GM12891 (cell line): ENCODE results near the gene LRRC49.
"Not testable (repeated sequence)": the region's sequence is repeated elsewhere in the genome, so short reads cannot be mapped to it uniquely, and the experiment has no call there.

ENCODE experiments used
- POLR2A ChIP-seq: IDR thresholded peaks from 2 replicates; pipeline ENCODE4 v1.6.1; 2011; ENCODE audit warnings: low read depth, low read length, control low read depth
- POLR2AphosphoS5 ChIP-seq: IDR thresholded peaks from 2 replicates; pipeline ENCODE4 v1.6.1; 2011; ENCODE audit warnings: low read depth, low read length, control low read depth
- TAF1 ChIP-seq: IDR thresholded peaks from 2 replicates; pipeline ENCODE4 v1.6.1; 2011; ENCODE audit warnings: low read depth, low read length, control low read depth

- not testable (repeated sequence) for TF ChIP-seq POLR2A, TAF1, POLR2AphosphoS5
These were observed 142.9 kb downstream of the LRRC49 start for GRCh38 chr15:71035478-71035877.
